HL-60/S4 treated with phorbol 12-myristate 13-acetate at 8.2 ng/mL for 4 days and 3 days (cell line): Measurements from ENCODE around the gene SEPTIN7.

Experiments used
- in situ Hi-C: fragments of 300-500 bp; cut with MboI; formaldehyde crosslinking; loops from 2 replicates; pipeline ENCODE4 v1.15.0; 2022; ENCODE audit warnings: low sequenced_read_pairs

The SEPTIN7 gene

DNA sequence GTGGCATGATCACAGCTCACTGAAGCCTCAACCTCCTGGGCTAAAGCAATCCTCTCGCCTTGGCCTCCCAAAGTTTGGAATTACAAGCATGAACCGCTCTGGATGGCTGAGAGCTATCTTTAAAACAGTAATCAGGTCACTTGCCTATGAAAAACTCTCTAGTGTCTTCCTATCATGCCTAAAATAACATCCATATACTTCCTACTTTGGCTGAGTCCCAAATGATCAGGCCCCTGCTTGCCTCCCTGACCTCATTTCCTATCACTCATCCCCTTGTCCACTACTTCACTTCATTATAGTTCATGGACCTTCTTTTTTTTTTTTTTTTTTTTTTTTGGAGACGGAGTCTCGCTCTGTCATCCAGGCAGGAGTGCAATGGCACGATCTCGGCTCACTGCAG lies 28.0 kb downstream of the SEPTIN7 start:
- in situ Hi-C loops, result no loop called here

- in situ Hi-C loops, result no loop called here
Measured at GRCh38 chr7:35831208-35831607, 30.4 kb downstream of the SEPTIN7 start.

- in situ Hi-C loops, result no loop called here
Measured at GRCh38 chr7:35839860-35840854, 39.3 kb downstream of the SEPTIN7 start.

DNA sequence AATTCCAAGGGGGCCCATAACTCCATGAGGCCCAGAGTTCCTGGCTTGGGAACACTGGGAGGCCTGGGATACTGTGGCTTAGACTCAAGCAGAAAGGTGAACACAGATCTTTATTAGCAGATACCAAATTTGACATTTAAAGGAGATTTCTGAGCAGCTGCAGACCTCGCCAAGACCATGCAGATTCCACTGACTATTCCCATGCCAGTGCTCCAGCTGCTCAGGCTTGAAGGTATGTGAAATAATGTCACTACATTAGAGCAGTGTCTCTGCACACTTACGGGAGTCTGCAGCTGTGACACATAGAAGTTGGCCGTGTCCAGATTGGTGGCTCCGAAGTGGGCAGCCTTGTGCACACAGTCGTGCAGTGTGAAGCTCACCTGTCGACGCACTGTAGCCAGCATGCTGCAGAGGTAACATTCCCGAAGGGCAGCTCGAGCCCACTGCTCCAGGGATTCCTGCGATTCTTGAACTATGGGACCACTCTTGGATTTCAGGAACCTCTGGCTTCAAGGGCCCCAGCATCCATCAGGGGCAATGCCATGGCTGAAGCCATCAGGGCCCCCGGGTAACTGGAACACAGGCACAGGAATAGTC lies 46.1 kb downstream of the SEPTIN7 start:
- in situ Hi-C loops, result no loop called here

DNA sequence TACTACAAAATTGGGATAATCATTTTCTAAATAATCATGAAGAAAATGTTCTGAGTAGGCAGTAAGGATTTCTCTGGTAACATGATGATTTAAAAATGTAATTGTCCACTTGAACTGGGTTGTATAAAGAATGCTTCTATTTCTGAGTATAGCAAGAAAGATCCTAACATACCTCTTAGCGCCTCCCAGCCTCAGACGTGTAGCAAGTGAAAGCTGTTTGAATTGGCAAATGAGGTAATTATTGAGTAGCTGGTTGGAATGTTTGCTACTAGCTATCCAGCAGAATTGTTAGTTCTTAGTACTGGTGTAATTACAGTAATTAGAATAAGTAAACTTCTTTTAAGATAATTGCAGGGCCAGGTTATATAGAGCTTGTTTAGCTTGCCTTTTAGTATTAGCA lies 47.9 kb downstream of the SEPTIN7 start:
- in situ Hi-C loops, result no loop called here

- in situ Hi-C loops, result no loop called here
Measured at GRCh38 chr7:35849158-35849831, 48.4 kb downstream of the SEPTIN7 start.

DNA sequence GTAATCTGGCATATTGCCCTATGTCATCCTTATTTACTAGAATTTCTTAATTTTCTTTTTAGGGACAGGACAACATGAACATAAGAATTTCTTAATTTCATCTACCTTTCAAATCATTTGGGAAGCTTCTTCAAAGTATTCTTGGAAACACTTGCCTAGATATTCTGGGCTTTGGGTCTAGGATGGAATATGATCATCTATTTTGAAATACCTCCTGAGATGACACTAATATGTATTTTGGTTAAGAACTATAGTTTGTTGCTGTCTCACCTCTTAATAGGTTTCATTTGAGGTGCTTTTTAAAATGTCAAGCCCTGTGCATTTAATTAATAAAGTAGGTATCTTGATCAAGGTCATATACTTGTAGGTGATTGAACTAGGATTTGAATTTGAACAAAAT lies 49.1 kb downstream of the SEPTIN7 start:
- in situ Hi-C loops, result no loop called here
